AG04449 (cell line): Measurements from ENCODE around the gene DCST1.

ENCODE experiments used
- CTCF ChIA-PET: fragments of 350-600 bp; formaldehyde crosslinking; extraction: SDS; loops from one replicate; lab custom pipeline; 2021; ENCODE audit warnings: antibody characterized with exemption; lab: Yijun Ruan, JAX
- POLR2A ChIA-PET: fragments of 400-600, 350-600 bp; formaldehyde crosslinking; extraction: SDS; loops from one replicate; lab custom pipeline; 2020; ENCODE audit warnings: antibody characterized with exemption, inconsistent platforms; lab: Yijun Ruan, JAX
- DNase-seq: peaks from one replicate; pipeline ENCODE4 v3.0.0-alpha.2; 2010; ENCODE audit warnings: low read depth, low spot score
- H3K4me3 ChIP-seq: 2 replicates; pipeline ENCODE4 v1.5.1; 2011; ENCODE audit warnings: low read depth, mild to moderate bottlenecking, control low read depth, low read length
- TF ChIP-seq, protein P1 (sequence below): IDR thresholded peaks from one replicate; pipeline ENCODE4 v1.5.1; 2011; ENCODE audit warnings: mild to moderate bottlenecking, moderate library complexity, low read length, control low read depth, inconsistent platforms; ENCODE audit not compliant: insufficient read depth; ENCODE audit errors: missing control alignments

Gene DCST1

DNA sequence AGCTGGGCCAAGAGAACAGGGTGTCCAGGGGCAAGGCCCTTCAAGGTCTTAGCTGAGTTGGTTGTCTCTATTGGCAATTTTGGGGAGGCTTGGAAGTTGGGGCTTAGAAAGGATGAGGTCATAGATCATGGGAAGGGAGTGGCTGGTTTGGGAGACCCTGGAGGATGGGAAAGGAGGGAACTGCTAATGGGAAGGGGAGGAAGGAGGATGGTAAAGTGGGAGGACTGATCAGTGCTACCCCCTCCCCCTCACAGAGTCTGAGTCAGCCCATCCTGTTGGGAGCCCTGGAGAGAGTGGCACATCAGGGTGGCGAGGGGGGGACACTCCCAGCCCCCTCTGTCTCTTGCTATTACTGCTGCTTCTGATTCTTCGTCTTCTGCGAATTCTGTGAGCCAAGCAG is 35.0 kb downstream of the DCST1 start:
- ChIA-PET POLR2A (no interaction called here), CTCF (interaction anchor here (3.7 to 17.3 kb wide), 3 partner anchors 16 to 23 kb away, joined by 12 to 433 read pairs (median 212); partner anchors contain the start of gene ADAM15)
- no peak for DNase-seq
- H3K4me3 ChIP-seq = no peak overlapping the region
- TF ChIP-seq, protein P1, sequence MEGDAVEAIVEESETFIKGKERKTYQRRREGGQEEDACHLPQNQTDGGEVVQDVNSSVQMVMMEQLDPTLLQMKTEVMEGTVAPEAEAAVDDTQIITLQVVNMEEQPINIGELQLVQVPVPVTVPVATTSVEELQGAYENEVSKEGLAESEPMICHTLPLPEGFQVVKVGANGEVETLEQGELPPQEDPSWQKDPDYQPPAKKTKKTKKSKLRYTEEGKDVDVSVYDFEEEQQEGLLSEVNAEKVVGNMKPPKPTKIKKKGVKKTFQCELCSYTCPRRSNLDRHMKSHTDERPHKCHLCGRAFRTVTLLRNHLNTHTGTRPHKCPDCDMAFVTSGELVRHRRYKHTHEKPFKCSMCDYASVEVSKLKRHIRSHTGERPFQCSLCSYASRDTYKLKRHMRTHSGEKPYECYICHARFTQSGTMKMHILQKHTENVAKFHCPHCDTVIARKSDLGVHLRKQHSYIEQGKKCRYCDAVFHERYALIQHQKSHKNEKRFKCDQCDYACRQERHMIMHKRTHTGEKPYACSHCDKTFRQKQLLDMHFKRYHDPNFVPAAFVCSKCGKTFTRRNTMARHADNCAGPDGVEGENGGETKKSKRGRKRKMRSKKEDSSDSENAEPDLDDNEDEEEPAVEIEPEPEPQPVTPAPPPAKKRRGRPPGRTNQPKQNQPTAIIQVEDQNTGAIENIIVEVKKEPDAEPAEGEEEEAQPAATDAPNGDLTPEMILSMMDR = no peak

DNA sequence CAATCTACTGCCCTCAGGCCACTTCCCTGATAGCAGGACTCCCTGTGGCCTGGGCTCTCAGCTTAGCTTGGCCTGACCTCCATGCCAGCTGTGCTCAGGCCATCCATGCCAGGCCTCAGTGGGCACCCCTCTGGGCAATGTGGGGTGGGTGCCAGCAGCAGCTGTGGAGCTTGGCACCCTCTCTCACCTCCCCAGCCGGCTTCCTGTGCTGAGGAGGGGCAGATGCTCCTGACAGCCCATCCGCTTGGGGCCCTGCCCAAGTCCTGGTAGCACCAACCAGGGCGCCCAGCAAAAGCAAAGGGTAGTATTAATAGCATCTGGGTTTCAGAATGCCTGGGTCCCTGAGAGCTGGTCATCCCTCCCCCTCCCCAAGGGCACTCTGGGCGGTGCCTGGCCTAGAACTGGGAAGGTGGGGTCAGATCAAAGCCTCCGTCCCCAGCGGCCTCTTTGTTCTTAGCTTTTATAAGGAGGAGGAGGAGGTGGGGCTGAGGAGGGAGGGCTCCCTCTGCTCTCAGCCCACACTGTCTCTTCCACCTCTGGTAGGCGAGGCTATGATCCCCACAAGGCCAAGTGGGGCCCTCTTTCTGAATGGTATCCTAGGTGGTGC is 36.0 kb downstream of the DCST1 start:
- ChIA-PET CTCF (interaction anchor here (1.3 to 10.6 kb wide), 7 partner anchors 10 to 97 kb away, joined by 4 to 122 read pairs (median 7); partner anchors contain the start of gene EFNA4), POLR2A (interaction anchor here (0.6 kb wide), 1 partner anchor 11 kb away, joined by 3 read pairs; no protein-coding TSS in a partner anchor)
- TF ChIP-seq, protein P1 = no peak
- no peak for DNase-seq
- H3K4me3 ChIP-seq = no peak overlapping the region

DNA sequence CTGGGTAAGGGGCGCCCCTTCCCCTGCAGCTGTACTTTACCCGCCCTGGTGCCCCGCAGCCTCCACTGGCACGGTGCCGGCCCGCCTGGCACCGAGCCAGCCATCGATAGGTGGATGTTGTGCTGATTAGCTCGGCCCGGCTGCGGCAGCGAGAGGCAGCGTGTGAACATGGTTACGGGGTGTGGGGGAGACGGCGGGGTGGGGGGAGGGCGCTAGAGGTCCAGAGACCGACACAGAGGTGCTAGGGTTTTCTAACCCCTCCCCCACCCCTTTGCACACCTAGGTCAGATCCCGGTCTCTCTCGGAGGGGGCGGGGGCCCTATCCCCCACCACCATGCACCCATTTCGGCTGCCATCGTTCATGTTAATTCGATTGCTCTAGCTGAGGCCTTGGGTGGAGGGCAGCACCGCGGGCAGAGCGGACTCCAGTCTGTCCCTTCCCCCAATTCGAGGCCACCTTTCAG is 36.6 kb downstream of the DCST1 start:
- TF ChIP-seq, protein P1 = no peak
- ChIA-PET POLR2A (interaction anchor here (0.6 kb wide), 1 partner anchor 12 kb away, joined by 3 read pairs; no protein-coding TSS in a partner anchor), CTCF (interaction anchor here (0.7 to 10.6 kb wide), 11 partner anchors 10 to 99 kb away, joined by 3 to 122 read pairs (median 6); partner anchors contain the start of gene EFNA4)
- DNase-seq = no peak
- no peak overlapping the region for H3K4me3 ChIP-seq

DNA sequence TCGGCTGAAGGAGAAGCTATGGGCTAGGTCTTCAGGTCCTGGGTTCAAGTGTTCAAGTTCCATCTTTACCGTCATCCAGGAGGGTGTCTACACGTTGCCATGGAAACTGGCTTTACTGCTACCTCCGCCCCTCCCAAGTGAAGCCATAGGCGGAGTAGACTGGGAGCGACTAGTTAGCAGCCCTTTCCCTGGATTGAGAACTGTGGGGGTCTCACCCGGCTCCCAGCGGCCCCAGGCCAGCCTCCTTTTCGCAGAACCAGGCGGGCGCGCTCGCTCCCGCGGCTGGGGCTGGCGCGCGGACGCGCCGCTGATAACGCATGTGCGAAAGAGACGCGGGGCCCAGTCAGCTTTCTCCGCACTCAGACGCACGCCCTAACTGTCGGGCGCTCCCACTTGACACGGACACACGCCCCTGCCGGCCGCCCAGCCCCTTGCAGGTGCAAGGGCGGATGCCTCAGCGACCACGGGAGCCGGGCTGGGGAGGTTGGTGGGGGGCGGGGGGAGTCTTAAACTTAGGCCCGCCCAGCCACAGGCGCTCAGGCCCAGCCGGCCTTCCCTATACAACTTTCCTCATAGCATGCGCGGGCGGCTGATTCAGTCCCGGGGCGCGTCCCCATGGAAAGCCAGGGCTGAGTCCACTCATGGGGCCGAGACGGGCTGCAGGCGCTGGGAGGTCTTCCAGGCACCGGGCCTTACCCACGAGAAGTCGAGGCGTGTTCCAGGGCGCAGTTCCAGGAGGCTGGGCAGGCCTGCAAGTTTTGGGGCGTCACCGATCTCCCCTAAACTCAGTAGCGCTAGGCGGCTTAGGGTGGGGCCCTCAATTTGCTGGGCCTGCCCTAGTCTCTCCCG is 37.3 kb downstream of the DCST1 start:
- no peak for DNase-seq

DNA sequence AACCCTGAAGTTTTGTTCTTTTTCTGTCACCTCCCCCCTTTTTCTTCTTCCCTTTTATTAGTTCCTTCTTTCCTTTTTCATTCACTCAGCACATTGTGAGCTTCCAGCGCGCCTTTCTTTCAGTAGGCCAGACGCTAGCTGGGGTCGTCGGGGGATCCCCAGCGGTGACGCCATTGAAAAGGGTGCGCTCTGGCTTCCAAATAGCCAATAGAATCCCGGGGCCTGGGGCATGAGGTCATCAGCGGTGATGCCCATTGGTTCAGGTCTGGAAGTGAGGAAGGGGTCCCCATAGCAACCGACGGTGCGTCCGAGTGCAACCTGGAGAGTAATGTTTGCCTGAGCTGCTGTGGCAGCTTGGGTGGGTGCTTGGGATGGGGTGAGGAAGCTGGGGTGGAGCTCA is 38.1 kb downstream of the DCST1 start:
- ChIA-PET CTCF (interaction anchor here (0.9 to 10.6 kb wide), 6 partner anchors 12 to 27 kb away, joined by 3 to 122 read pairs (median 6); partner anchors contain the start of gene EFNA4), POLR2A (no interaction called here)
- DNase-seq = no peak
- H3K4me3 ChIP-seq = no peak overlapping the region
- TF ChIP-seq, protein P1 = no peak

More for the DNA sequence above, 37.3 kb downstream of the DCST1 start:
- peak overlapping the region; percentile 44 for H3K4me3 ChIP-seq
- POLR2A ChIA-PET = no interaction called here
- TF ChIP-seq, protein P1 = peak; percentile 46
- CTCF ChIA-PET = interaction anchor here (0.7 to 10.6 kb wide), 12 partner anchors 10 to 98 kb away, joined by 3 to 122 read pairs (median 6); partner anchors contain the start of gene EFNA4
